ENCODE measurements around the gene CHEK1. TPM values are rescaled to one million over a fixed set of nuclear protein-coding genes. Genes with fewer than 3 reads are reported as not detected.

Gene CHEK1
- total and polyA plus RNA-seq, 9 of the 15 experiments (the other 6 are each of a cell fraction or from before 2014, with no cell fraction given): 62.6 to 108 (median 87.5) TPM

GRCh38 chr11:125625630-125626287, 796 bp downstream of the CHEK1 start (continued):
- TF ChIP-seq SMARCA4 (IDR thresholded peaks at IDR 0.05) (no peak; the same call in 1 of the 2 replicates), PTRF (tag; IDR thresholded peaks at IDR 0.05) (no peak), PHB (CRISPR knock-in tag; IDR thresholded peaks at IDR 0.05) (0 out of 2 replicates have a peak, but pooled peaks have one; percentile 86), ZNF384 (IDR thresholded peaks at IDR 0.05; ENCODE audit: low read depth, low read length) (no peak), CSDE1 (IDR thresholded peaks at IDR 0.05) (0 out of 4 replicates have a peak, but pooled peaks of 1 of the 2 experiments have one; percentile 47), ID3 (CRISPR knock-in tag; IDR thresholded peaks at IDR 0.05) (no peak), ID3 (tag; IDR thresholded peaks at IDR 0.05) (peak; percentile 55; the same call in 1 of the 2 replicates), ATF4 (CRISPR knock-in tag; IDR thresholded peaks at IDR 0.05) (no peak; the same call in 1 of the 2 replicates), SIX5 (IDR thresholded peaks at IDR 0.05; ENCODE audit: borderline replicate concordance in 1 of 2, insufficient read depth in 1 of 2, low read depth in 1 of 2, low read length in 2 of 2) (no peak), ETV5 (CRISPR knock-in tag; IDR thresholded peaks at IDR 0.05; ENCODE audit: low read depth) (peak; percentile 85; the same call in 1 of the 2 replicates), CREB3 (tag; conservative IDR thresholded peaks at IDR 0.05; ENCODE audit: low read depth) (0 out of 2 replicates have a peak, but pooled peaks have one; percentile 90), ZNF277 (CRISPR knock-in tag; IDR thresholded peaks at IDR 0.05; ENCODE audit: borderline replicate concordance) (no peak), THAP7 (CRISPR knock-in tag; IDR thresholded peaks at IDR 0.05) (no peak), FOS (IDR thresholded peaks at IDR 0.05; ENCODE audit: extremely low read depth, insufficient read length) (no peak), ZC3H4 (CRISPR knock-in tag; IDR thresholded peaks at IDR 0.05; ENCODE audit: borderline replicate concordance) (no peak), MEF2A (IDR thresholded peaks at IDR 0.05; ENCODE audit: control insufficient read depth, low read depth, low read length) (no peak), SRF (CRISPR knock-in tag; IDR thresholded peaks at IDR 0.05) (peak; percentile 60 to 68; a peak in 3 of 4 replicates), YBX1 (IDR thresholded peaks at IDR 0.05) (no peak), HNRNPUL1 (IDR thresholded peaks at IDR 0.05; ENCODE audit: low read length) (no peak), ZSCAN32 (CRISPR knock-in tag; IDR thresholded peaks at IDR 0.05) (no peak), CEBPG (CRISPR knock-in tag; IDR thresholded peaks at IDR 0.05) (no peak), CEBPG (tag; conservative IDR thresholded peaks at IDR 0.05 in 1 of 2, IDR thresholded peaks at IDR 0.05 in 1 of 2) (no peak), ZBTB26 (CRISPR knock-in tag; IDR thresholded peaks at IDR 0.05) (peak; percentile 92)
